Inferior parietal cortex (tissue), 1 donor: ENCODE results near the gene SYTL1.

Experiments
- DNase-seq: peaks from one replicate; pipeline ENCODE4 v3.0.0-alpha.2; 2016; ENCODE audit errors: extremely low spot score

SYTL1 gene

GRCh38 chr1:27346991-27347624 lies 5.3 kb downstream of the SYTL1 start:
- no peak for DNase-seq

- no peak for DNase-seq
These were observed 7.3 kb downstream of the SYTL1 start for GRCh38 chr1:27348861-27349783.

GRCh38 chr1:27349784-27350662 lies 8.2 kb downstream of the SYTL1 start:
- DNase-seq: no peak

GRCh38 chr1:27350663-27351540 lies 9.1 kb downstream of the SYTL1 start:
- no peak for DNase-seq

GRCh38 chr1:27351541-27352107 lies 9.8 kb downstream of the SYTL1 start:
- DNase-seq: no peak

GRCh38 chr1:27353166-27353565 lies 11.3 kb downstream of the SYTL1 start:
- no peak for DNase-seq

- DNase-seq: no peak
These were observed 11.8 kb downstream of the SYTL1 start for GRCh38 chr1:27353629-27354028.

- DNase-seq: no peak
These were observed 13.9 kb downstream of the SYTL1 start for GRCh38 chr1:27355683-27356082.

- DNase-seq: no peak
These were observed 14.4 kb downstream of the SYTL1 start for GRCh38 chr1:27356277-27356618.

- no peak for DNase-seq
These were observed 14.9 kb downstream of the SYTL1 start for GRCh38 chr1:27356619-27357280.

GRCh38 chr1:27357281-27358037 lies 15.6 kb downstream of the SYTL1 start:
- DNase-seq: peak; percentile 50

- DNase-seq: no peak
These were observed 16.5 kb downstream of the SYTL1 start for GRCh38 chr1:27358038-27358927.

GRCh38 chr1:27358928-27359313 lies 17.1 kb downstream of the SYTL1 start:
- no peak for DNase-seq

- DNase-seq: no peak
These were observed 18.0 kb downstream of the SYTL1 start for GRCh38 chr1:27359822-27360158.

GRCh38 chr1:27360159-27361043 lies 18.6 kb downstream of the SYTL1 start:
- DNase-seq: no peak

GRCh38 chr1:27361044-27361402 lies 19.2 kb downstream of the SYTL1 start:
- no peak for DNase-seq

GRCh38 chr1:27361553-27361952 lies 19.7 kb downstream of the SYTL1 start:
- DNase-seq: no peak
